Liver (tissue), 3 donors: ENCODE measurements around the gene LMTK3.

Source experiments
- CTCF ChIP-seq: fragments of 150-350 bp; IDR thresholded peaks from 2 replicates; pipeline ENCODE4 v1.5.1; 2017; ENCODE audit warnings: improper control_type of control experiment, low read depth, low read length; ENCODE audit not compliant: missing input control
- TAF1 ChIP-seq: conservative IDR thresholded peaks from 2 replicates; pipeline ENCODE4 v1.6.1; 2016; ENCODE audit warnings: antibody characterized with exemption, mild to moderate bottlenecking
- YY1 ChIP-seq: IDR thresholded peaks from 2 replicates; pipeline ENCODE4 v1.6.1; 2016; ENCODE audit warnings: antibody characterized with exemption, mild to moderate bottlenecking
- donor health status: healthy.
- donor health status: healthy.

- TF ChIP-seq CTCF = no peak
- no peak for TF ChIP-seq TAF1
- TF ChIP-seq YY1 = no peak
Measured at GRCh38 chr19:48461982-48462655, 49.5 kb downstream of the LMTK3 start.
